Measurements from ENCODE around the gene DEDD2. TPM values are rescaled to one million over a fixed set of nuclear protein-coding genes. Genes with fewer than 3 reads are reported as not detected.

Gene DEDD2
- total RNA-seq, 4 donors from 2014 or later = 17.1 to 34.5 (median 27.0) TPM

- TF ChIP-seq CTCF (IDR thresholded peaks at IDR 0.05; ENCODE audit: low read depth) = no peak
These were observed 12.8 kb downstream of the DEDD2 start for GRCh38 chr19:42204664-42205063.

DNA sequence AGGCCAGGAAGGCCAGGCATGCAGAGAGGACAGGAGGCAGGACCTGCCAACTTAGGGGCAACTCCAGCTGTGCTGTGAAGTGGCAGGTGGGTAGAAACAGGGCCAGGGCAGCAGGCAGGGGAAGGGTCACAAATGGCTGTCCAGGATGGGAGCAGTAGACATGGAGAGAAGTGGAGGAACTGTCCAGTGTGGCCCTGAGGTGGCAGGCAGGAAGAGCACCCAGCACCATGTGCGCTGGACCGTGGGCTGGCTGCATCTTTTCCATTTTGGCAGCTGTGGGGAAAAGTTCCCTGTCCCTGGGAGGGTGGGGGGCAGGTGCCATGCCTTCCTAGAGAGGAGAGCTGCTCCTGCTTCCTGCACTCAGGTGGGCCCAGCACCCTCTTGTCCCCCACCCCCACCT is 13.8 kb downstream of the DEDD2 start:
- no peak for TF ChIP-seq CTCF (IDR thresholded peaks at IDR 0.05; ENCODE audit: low read depth)

GRCh38 chr19:42202290-42202880 is 15.1 kb downstream of the DEDD2 start:
- no peak for TF ChIP-seq CTCF (IDR thresholded peaks at IDR 0.05; ENCODE audit: low read depth)

DNA sequence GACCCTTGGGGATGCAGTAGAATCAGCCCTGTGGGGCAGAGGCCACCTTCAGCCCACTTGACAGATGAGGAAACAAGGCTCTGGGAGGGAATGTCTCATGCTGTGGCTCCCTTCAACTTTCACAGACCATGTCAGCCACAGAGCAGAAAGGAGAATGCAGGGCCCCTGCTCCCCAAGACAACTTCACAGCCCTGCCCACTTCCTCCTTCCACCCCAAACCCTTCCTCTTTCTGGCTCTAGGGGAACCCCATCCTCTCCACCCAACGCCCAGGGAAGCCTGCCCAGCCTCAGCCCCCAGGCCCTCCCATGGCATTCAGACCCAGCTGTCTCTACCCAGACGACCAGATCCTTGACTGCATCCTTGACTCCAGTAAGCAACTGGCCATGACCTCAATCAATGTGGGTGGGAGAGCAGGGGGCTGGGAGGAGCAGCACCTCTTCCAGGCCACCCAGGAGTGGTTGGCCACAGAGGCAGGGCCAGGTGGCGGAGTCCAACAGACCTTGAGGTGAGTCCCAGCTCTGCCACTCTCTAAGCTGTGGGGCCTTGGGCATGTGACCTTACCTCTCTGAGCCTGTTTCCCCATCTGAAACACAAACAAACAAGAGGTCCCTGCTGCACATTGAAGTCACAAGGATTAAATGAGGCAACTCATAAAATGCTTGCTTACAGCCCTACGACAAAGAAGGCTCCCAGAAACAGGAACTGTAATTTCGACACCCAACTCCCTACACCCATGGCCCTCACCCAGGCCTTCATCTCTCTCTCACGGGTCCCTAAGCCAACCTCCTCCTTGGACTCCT is 15.8 kb downstream of the DEDD2 start:
- no peak for TF ChIP-seq CTCF (IDR thresholded peaks at IDR 0.05; ENCODE audit: low read depth)

DNA sequence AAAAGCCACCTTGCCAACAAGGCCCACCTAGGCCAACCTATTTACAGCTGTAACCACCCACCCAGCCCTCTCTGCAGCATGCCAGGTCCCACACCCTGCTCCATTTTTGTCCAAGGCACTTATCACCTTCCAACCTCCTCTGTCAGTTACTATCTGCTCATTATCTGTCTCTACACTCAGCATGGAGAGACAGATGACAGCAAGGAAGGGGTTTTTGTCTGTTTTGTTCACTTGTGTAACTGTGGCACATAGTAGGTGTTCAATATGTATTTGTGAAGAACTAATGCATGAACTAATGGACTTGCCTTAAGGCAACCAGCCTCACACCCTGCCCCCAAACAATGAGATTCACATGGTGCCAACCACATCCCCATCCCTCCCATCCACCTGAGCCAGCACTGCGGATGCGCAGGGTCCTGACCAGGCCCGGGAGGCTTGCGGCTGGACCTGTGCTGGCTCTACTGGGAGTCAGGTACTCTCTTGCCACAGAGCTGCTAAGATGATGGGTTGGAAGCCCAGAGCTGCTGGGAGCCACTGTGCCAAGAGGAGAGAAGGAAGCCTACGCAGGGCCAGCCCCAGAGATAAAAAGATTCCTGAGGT is 17.3 kb downstream of the DEDD2 start:
- no peak for TF ChIP-seq CTCF (IDR thresholded peaks at IDR 0.05; ENCODE audit: low read depth)

GRCh38 chr19:42199440-42200115 is 17.9 kb downstream of the DEDD2 start:
- no peak for TF ChIP-seq CTCF (IDR thresholded peaks at IDR 0.05; ENCODE audit: low read depth)
